Suprapubic skin (tissue), 4 donors: Measurements from ENCODE around the gene TPI1. TPM values are rescaled to one million over a fixed set of nuclear protein-coding genes. Genes with fewer than 3 reads are reported as not detected.
A peak's percentile ranks its signal among the peaks of the same experiment; 100 is the strongest.

Experiments used
- DNase-seq, 2 donors: peaks; one replicate each; pipeline ENCODE4 v3.0.0-alpha.2; 2019; ENCODE audit warnings: low spot score in 2 of 2
- H3K27ac ChIP-seq: fragments of 200-600 bp; sonication (generic); one replicate; pipeline ENCODE4 v1.5.1; 2019
- H3K27me3 ChIP-seq: fragments of 200-600 bp; sonication (generic); one replicate; pipeline ENCODE4 v1.5.1; 2019
- H3K36me3 ChIP-seq: fragments of 200-600 bp; sonication (generic); one replicate; pipeline ENCODE4 v1.5.1; 2019
- H3K4me1 ChIP-seq: fragments of 200-600 bp; sonication (generic); one replicate; pipeline ENCODE4 v1.5.1; 2019
- H3K4me3 ChIP-seq: fragments of 200-600 bp; sonication (generic); one replicate; pipeline ENCODE4 v1.5.1; 2019; ENCODE audit warnings: mild to moderate bottlenecking
- H3K9me3 ChIP-seq: fragments of 200-600 bp; sonication (generic); one replicate; pipeline ENCODE4 v1.5.1; 2019
- CTCF ChIP-seq, 2 donors: fragments of 200-600 bp in 1 of 2; fragments of 450-650 bp in 1 of 2; sonication (generic) in 1 of 2; IDR thresholded peaks; one replicate each; pipeline ENCODE4 v1.5.1; 2016 to 2019; ENCODE audit warnings: antibody characterized with exemption in 2 of 2, mild to moderate bottlenecking in 1 of 2, moderate library complexity in 1 of 2
- EP300 ChIP-seq: sonication (generic); formaldehyde crosslinking; IDR thresholded peaks from one replicate; pipeline ENCODE4 v1.6.1; 2017; ENCODE audit warnings: antibody characterized with exemption
- POLR2A ChIP-seq, 2 donors: fragments of 450-650 bp; IDR thresholded peaks; one replicate each; pipeline ENCODE4 v1.6.1; 2017; ENCODE audit warnings: antibody characterized with exemption in 2 of 2, mild to moderate bottlenecking in 2 of 2, moderate library complexity in 2 of 2
- POLR2AphosphoS5 ChIP-seq, 3 donors: sonication (generic); formaldehyde crosslinking; IDR thresholded peaks; one replicate each; pipeline ENCODE4 v1.6.1; 2017; ENCODE audit warnings: antibody characterized with exemption in 3 of 3
- WGBS: methylation state at CpG from one replicate; pipeline ENCODE4 v1.1.5; 2018; 5-methylcytosine and 5-hydroxymethylcytosine counted together
- total RNA-seq, 4 donors: library from RNA; depleted of rRNA; stranded (reverse); fragments of >200 nt; gene quantifications; one replicate each; pipeline ENCODE4 v1.1.0, GENCODE V29; 2016

Gene TPI1
- total RNA-seq, 4 donors from 2014 or later = 185 to 498 (median 405) TPM

DNA sequence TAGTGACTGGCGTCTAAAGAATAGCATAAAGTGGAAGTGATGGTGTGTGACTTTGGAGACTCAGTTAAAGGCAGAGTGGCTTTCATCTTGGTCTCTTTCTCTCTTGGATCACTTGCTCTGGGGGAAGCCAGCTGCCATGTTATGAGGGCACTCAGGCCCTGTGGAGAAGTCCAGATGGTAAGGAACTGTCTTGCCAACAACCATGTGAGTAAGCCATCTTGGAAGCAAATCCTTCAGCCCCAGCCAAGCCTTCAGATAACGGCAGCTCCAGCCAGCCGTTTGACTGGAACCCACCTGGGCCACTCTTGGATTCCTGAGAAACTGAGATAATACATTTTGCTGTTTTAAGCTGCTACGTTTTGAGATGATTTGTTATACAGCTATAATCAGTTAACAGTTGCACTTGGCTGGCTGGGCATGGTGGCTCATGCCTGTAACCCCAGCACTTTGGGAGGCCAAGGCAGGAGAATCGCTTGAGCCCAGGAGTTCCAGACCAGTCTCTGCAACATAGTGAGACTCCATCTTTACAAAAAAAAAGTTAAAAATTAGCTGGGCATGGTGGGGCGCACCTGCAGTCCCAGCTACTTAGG lies 29.6 kb downstream of the TPI1 start:
- Histone ChIP-seq H3K27me3 (no peaks in the 10 kb centered on the region), H3K4me1 (peaks cover 7% of the 10 kb centered on the region), H3K4me3 (no peak overlapping the region), H3K9me3 (no peaks in the 10 kb centered on the region), H3K36me3 (no peaks in the 10 kb centered on the region), H3K27ac (no peak overlapping the region)
- TF ChIP-seq EP300 (no peak), POLR2AphosphoS5 (IDR thresholded peaks at IDR 0.05) (no peak), POLR2A (IDR thresholded peaks at IDR 0.05) (no peak), CTCF (IDR thresholded peaks at IDR 0.05) (no peak)
- WGBS = 71% methylated on average over 6 of the region's 6 CpGs
- DNase-seq = no peak

- DNase-seq = no peak
- Histone ChIP-seq H3K9me3 (no peaks in the 10 kb centered on the region), H3K27ac (no peak overlapping the region), H3K4me3 (no peak overlapping the region), H3K27me3 (no peaks in the 10 kb centered on the region), H3K36me3 (no peaks in the 10 kb centered on the region), H3K4me1 (peaks cover 11% of the 10 kb centered on the region)
- TF ChIP-seq POLR2AphosphoS5 (IDR thresholded peaks at IDR 0.05) (no peak), CTCF (IDR thresholded peaks at IDR 0.05) (no peak), EP300 (no peak), POLR2A (IDR thresholded peaks at IDR 0.05) (no peak)
- WGBS = 89% methylated on average over 5 of the region's 5 CpGs
Observed at GRCh38 chr12:6899427-6899826, 32.1 kb downstream of the TPI1 start.

- Histone ChIP-seq H3K9me3 (no peaks in the 10 kb centered on the region), H3K27ac (no peak overlapping the region), H3K27me3 (no peaks in the 10 kb centered on the region), H3K36me3 (no peaks in the 10 kb centered on the region), H3K4me1 (peaks cover 13% of the 10 kb centered on the region), H3K4me3 (no peak overlapping the region)
- 64% methylated on average over 10 of the region's 10 CpGs for WGBS
- TF ChIP-seq EP300 (no peak), POLR2AphosphoS5 (IDR thresholded peaks at IDR 0.05) (no peak), CTCF (IDR thresholded peaks at IDR 0.05) (no peak), POLR2A (IDR thresholded peaks at IDR 0.05) (no peak)
- peak in 1 of 2 donors; percentile 77 for DNase-seq
Observed at GRCh38 chr12:6899837-6900519, 32.6 kb downstream of the TPI1 start.

DNA sequence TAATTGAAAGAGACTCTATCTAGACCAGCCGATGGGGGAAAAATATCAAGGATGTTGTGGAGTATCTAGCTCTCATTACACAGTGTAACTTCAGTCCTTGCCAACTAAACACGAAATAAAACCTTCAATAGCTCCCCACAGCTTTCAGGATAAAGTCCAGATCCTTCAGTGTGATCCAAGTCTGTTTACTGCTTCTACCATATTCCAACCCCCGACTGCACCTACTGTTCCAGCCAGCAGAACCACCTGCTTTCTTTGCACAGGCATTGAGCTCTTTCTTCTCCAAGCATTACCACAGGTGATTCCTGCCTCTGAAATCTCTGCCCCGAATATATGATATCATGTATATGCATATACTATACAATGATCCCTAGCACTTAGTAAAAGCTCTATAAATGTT lies 35.1 kb downstream of the TPI1 start:
- no peaks in the 10 kb centered on the region for H3K9me3 ChIP-seq
- 85% methylated on average over 4 of the region's 4 CpGs for WGBS
- no peak overlapping the region for H3K27ac ChIP-seq
- no peak for TF ChIP-seq CTCF (IDR thresholded peaks at IDR 0.05)
- TF ChIP-seq POLR2AphosphoS5 (IDR thresholded peaks at IDR 0.05) = no peak
- no peak for TF ChIP-seq EP300
- no peak for TF ChIP-seq POLR2A (IDR thresholded peaks at IDR 0.05)
- no peak for DNase-seq
- no peak overlapping the region for H3K4me3 ChIP-seq
- peaks cover 18% of the 10 kb centered on the region for H3K4me1 ChIP-seq
- H3K36me3 ChIP-seq = peaks cover 4% of the 10 kb centered on the region
- no peaks in the 10 kb centered on the region for H3K27me3 ChIP-seq

DNA sequence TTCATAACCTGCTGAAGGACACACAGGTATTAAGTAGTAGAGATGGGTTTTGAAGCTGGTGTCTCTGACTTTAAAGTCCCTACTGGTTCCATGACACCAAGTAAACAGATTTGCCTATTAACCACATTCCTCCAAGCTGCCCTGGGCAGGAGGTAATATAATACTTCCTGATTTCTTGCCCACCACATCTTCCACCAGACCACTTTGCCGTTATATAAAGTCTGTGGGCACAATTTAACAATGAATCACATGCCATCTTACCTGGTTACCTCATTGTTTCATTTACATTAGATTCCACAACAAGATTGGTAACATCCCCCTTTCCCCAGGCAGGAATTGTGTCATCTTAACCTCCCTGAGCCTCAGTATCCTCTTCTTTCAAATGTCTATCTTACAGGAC lies 36.4 kb downstream of the TPI1 start:
- H3K4me1 ChIP-seq = peaks cover 18% of the 10 kb centered on the region
- H3K36me3 ChIP-seq = peaks cover 4% of the 10 kb centered on the region
- WGBS = 76% methylated on average over 1 of the region's 1 CpG
- H3K4me3 ChIP-seq = no peak overlapping the region
- no peaks in the 10 kb centered on the region for H3K27me3 ChIP-seq
- H3K9me3 ChIP-seq = no peaks in the 10 kb centered on the region
- no peak overlapping the region for H3K27ac ChIP-seq
- no peak for TF ChIP-seq POLR2A (IDR thresholded peaks at IDR 0.05)
- no peak for TF ChIP-seq CTCF (IDR thresholded peaks at IDR 0.05)
- TF ChIP-seq POLR2AphosphoS5 (IDR thresholded peaks at IDR 0.05) = no peak
- no peak for TF ChIP-seq EP300
- DNase-seq = no peak
